ENCODE measurements around the gene PDCD2.
A peak's percentile ranks its signal among the peaks of the same experiment; 100 is the strongest.
"Not testable (repeated sequence)": the region's sequence is repeated elsewhere in the genome, so short reads cannot be mapped to it uniquely, and the experiment has no call there.

The PDCD2 gene, protein sequence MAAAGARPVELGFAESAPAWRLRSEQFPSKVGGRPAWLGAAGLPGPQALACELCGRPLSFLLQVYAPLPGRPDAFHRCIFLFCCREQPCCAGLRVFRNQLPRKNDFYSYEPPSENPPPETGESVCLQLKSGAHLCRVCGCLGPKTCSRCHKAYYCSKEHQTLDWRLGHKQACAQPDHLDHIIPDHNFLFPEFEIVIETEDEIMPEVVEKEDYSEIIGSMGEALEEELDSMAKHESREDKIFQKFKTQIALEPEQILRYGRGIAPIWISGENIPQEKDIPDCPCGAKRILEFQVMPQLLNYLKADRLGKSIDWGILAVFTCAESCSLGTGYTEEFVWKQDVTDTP

DNA sequence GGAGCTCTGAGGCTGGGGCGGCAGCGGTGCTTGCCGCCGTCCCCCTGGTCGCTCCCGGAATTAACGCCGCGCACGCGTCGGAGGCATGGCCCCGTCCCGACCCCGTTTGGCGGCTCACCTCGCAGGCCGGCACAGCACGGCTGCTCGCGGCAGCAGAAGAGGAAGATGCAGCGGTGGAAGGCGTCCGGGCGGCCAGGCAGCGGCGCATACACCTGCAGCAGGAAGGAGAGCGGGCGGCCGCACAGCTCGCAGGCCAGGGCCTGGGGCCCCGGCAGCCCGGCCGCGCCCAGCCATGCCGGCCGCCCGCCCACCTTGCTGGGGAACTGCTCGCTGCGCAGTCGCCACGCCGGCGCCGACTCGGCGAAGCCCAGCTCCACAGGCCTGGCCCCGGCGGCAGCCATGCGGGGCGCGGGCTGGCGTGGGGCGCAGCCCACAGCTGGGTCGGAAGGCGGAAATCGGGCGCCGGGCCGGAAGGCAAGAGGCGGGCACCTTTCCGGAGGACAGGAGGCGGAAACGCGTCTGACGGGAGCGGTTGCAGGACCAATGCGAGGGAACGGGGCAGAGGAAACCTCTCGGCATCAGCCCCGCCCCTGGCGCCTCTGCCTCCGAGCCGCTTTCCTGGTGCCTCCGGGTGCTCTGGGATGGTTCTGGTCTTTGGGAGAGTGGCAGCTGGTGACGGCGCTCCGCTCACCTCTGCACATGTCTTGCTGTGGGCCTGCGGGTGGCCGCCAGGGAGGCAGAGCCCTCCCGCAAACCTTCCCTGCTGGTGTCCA lies at the start of gene PDCD2:
TSS of gene PDCD2 (minus strand) at position 457 of the 773 bp plus-strand sequence. CDS start at position 401, 56 bp downstream.
- POLR2A ChIA-PET, result interaction anchor here (0.7 to 2.0 kb wide), 10 partner anchors 9 to 833 kb away, joined by 3 to 17 read pairs (median 4); partner anchors contain the start of genes ERMARD and TBP

DNA sequence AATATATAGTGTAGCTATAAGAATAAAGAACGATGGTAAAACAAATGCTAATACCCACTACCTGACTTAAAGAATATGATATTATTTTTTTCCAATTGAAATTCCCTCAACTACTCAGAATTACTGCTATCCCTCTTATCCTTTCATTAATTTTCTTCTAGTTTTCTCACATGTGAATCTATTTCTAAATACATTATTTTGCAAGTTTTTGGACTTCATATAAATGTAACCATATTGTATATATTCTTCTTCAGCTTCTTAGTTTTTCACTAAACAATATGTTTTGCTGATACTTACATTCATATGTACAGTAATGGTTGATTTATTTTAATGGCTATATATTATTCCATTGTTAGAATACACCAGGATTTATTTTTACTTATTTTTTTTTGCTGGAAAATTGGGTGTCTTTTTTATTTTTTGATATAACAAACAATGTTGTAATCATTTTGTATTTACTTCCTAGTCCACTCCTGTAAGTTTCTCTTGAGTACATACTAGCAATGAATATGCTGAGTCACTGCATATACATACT lies 31.6 kb upstream of the PDCD2 start:
- DNase-seq (ENCODE audit: extremely low spot score); CTCF ChIA-PET; POLR2A ChIA-PET: not testable (repeated sequence)

More for the DNA sequence above, at the start of gene PDCD2:
- peak; percentile 98 for DNase-seq (ENCODE audit: extremely low spot score)
- CTCF ChIA-PET, result interaction anchor here (1.2 kb wide), 1 partner anchor 10 kb away, joined by 4 read pairs; no protein-coding TSS in a partner anchor
- TF ChIP-seq ARNT (IDR thresholded peaks at IDR 0.05) (peak; percentile 82), SP1 (IDR thresholded peaks at IDR 0.05) (no peak), L3MBTL2 (conservative IDR thresholded peaks at IDR 0.05) (no peak), FOXM1 (IDR thresholded peaks at IDR 0.05; ENCODE audit: borderline replicate concordance) (peak; percentile 66), PKNOX1 (IDR thresholded peaks at IDR 0.05) (peak; percentile 60), TARDBP (IDR thresholded peaks at IDR 0.05) (no peak), ELF4 (IDR thresholded peaks at IDR 0.05) (no peak; the same call in 1 of the 2 replicates), LEF1 (IDR thresholded peaks at IDR 0.05; ENCODE audit: borderline replicate concordance) (peak; percentile 92), SUZ12 (IDR thresholded peaks at IDR 0.05) (no peak), ZNF384 (IDR thresholded peaks at IDR 0.05) (no peak), CTBP1 (IDR thresholded peaks at IDR 0.05; ENCODE audit: borderline replicate concordance) (no peak), NFRKB (IDR thresholded peaks at IDR 0.05) (no peak), BHLHE40 (IDR thresholded peaks at IDR 0.05; ENCODE audit: borderline replicate concordance) (no peak), HDGF (IDR thresholded peaks at IDR 0.05; ENCODE audit: borderline replicate concordance) (no peak), FOXA1 (IDR thresholded peaks at IDR 0.05) (no peak), FOXK2 (IDR thresholded peaks at IDR 0.05) (no peak)

GRCh38 chr6:170612256-170612804 lies 27.9 kb upstream of the PDCD2 start:
- DNase-seq (ENCODE audit: extremely low spot score); POLR2A ChIA-PET; CTCF ChIA-PET: not testable (repeated sequence)
- TF ChIP-seq L3MBTL2 (conservative IDR thresholded peaks at IDR 0.05), result peak; percentile 85

DNA sequence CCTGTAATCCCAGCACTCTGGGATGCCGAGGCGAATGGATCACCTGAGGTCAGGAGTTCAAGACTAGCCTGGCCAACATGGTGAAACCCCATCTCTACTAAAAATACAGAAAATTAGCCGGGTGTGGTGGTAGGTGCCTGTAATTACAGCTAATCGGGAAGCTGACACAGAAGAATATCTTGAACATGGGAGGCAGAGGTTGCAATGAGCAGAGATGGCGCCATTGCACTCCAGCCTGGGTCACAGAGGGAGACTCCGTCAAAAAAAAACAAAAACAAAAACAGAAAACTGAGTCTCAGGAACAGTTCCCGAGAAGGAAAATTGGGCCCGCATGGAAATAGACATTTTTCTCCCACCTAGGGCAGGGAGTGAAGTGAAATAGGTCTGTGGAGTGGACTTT lies 24.8 kb upstream of the PDCD2 start:
- CTCF ChIA-PET, result interaction anchor here (0.6 kb wide), 1 partner anchor 1520 kb away, joined by 3 read pairs; no protein-coding TSS in a partner anchor
- POLR2A ChIA-PET; DNase-seq (ENCODE audit: extremely low spot score): not testable (repeated sequence)

DNA sequence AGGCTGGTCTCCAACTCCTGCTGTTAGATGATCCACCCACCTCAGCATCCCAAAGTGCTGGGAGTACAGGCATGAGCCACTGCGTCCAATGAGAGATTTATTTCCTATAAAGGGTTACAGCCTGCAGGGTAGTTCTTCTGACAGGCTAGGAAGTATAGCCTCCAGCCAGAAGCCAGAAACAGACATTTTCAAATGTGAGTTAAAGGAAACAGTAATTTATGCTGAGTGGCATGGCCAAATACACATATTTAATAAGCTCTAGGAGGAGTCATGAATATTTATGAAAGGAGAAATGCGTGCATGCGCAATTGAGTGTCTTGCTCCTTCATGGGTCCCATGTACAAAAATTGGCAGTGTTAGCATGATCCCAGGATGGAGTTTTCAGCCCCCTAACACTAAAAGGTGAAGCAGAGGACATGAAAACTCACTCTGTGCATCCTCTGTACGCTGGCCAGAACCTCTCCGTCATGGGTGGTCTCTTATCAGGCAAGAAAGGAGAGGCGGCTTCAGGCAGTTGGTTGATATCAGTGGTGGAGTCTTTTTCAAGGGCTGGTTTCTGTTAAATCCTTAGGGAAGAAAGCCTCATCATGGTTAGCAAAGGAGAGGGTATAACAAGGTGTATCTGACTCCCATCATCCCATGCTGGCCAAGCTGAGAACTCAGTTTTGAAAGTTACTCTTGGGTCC lies 21.3 kb upstream of the PDCD2 start:
- no peak for DNase-seq (ENCODE audit: extremely low spot score)
- ChIA-PET CTCF (no interaction called here), POLR2A (no interaction called here)
- TF ChIP-seq NFRKB (IDR thresholded peaks at IDR 0.05), result no peak
- TF ChIP-seq ZNF384 (IDR thresholded peaks at IDR 0.05), result no peak
- no peak for TF ChIP-seq TARDBP (IDR thresholded peaks at IDR 0.05)
- TF ChIP-seq ELF4 (IDR thresholded peaks at IDR 0.05), result no peak
- TF ChIP-seq PKNOX1 (IDR thresholded peaks at IDR 0.05), result no peak
- no peak for TF ChIP-seq SUZ12 (IDR thresholded peaks at IDR 0.05)
- TF ChIP-seq HDGF (IDR thresholded peaks at IDR 0.05; ENCODE audit: borderline replicate concordance), result no peak
- TF ChIP-seq BHLHE40 (IDR thresholded peaks at IDR 0.05; ENCODE audit: borderline replicate concordance), result no peak
- TF ChIP-seq FOXM1 (IDR thresholded peaks at IDR 0.05; ENCODE audit: borderline replicate concordance), result no peak
- no peak for TF ChIP-seq CTBP1 (IDR thresholded peaks at IDR 0.05; ENCODE audit: borderline replicate concordance)
- no peak for TF ChIP-seq SP1 (IDR thresholded peaks at IDR 0.05)
- TF ChIP-seq FOXA1 (IDR thresholded peaks at IDR 0.05), result no peak
- TF ChIP-seq FOXK2 (IDR thresholded peaks at IDR 0.05), result no peak
- no peak for TF ChIP-seq L3MBTL2 (conservative IDR thresholded peaks at IDR 0.05)
- TF ChIP-seq ARNT (IDR thresholded peaks at IDR 0.05), result no peak
- TF ChIP-seq LEF1 (IDR thresholded peaks at IDR 0.05; ENCODE audit: borderline replicate concordance), result no peak

GRCh38 chr6:170597278-170597677 lies 12.8 kb upstream of the PDCD2 start:
- CTCF ChIA-PET, result no interaction called here
- POLR2A ChIA-PET, result no interaction called here
- TF ChIP-seq PKNOX1 (IDR thresholded peaks at IDR 0.05) (no peak), LEF1 (IDR thresholded peaks at IDR 0.05; ENCODE audit: borderline replicate concordance) (no peak), ZNF384 (IDR thresholded peaks at IDR 0.05) (no peak), BHLHE40 (IDR thresholded peaks at IDR 0.05; ENCODE audit: borderline replicate concordance) (no peak), FOXM1 (IDR thresholded peaks at IDR 0.05; ENCODE audit: borderline replicate concordance) (no peak), ELF4 (IDR thresholded peaks at IDR 0.05) (no peak), NFRKB (IDR thresholded peaks at IDR 0.05) (no peak), L3MBTL2 (conservative IDR thresholded peaks at IDR 0.05) (no peak), SP1 (IDR thresholded peaks at IDR 0.05) (no peak), FOXA1 (IDR thresholded peaks at IDR 0.05) (no peak), TARDBP (IDR thresholded peaks at IDR 0.05) (no peak), SUZ12 (IDR thresholded peaks at IDR 0.05) (no peak), HDGF (IDR thresholded peaks at IDR 0.05; ENCODE audit: borderline replicate concordance) (no peak), CTBP1 (IDR thresholded peaks at IDR 0.05; ENCODE audit: borderline replicate concordance) (no peak), ARNT (IDR thresholded peaks at IDR 0.05) (no peak), FOXK2 (IDR thresholded peaks at IDR 0.05) (no peak)
- DNase-seq (ENCODE audit: extremely low spot score), result no peak

All from HEK293T (cell line).